NCI-H146 (cell line): ENCODE measurements around the gene ATP1A3.

ENCODE experiments used
- DNase-seq: peaks from one replicate; lab custom pipeline; 2025; lab: John Stamatoyannopoulos, UW

The ATP1A3 gene

DNA sequence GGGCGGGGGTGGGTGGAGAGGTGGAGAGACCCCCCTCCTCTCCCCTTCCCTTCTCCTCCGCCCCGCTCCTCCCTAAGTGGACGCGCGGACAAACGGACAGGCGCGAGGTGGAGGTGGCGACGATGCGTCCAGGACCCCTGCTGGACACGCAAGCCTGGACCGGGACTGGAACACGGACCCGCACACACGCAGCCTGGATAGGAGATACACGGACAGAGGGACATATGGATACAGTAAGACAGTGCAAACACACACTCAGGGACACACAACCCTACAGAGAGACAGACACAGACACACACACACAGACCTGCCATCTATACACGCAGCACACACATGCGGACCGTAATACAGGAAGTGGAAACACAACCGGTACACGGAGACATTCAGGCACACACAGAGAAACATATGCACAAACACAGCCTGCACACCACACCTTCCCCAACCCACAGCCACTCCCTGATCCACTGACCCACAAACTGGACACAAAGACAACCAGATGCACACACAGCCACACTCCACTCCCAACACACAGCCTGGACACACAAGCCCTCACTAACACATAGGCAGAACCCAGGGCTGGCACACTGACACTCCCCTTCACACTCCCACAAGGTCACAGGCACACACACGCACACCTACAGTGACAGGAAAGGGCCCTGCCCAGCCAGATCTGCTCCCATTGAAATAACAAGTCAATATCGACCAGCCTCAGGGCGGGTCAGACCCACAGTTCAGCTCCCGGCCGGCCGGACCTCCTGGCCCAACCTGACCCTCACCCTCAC lies 65.1 kb downstream of the ATP1A3 start:
- peak; percentile 29 for DNase-seq

GRCh38 chr19:41928221-41928683 lies 65.8 kb downstream of the ATP1A3 start, which contains the start of gene ERFL:
Gene ERFL, minus strand, starts transcription at chr19:41928449. Its CDS starts 15,530 bp downstream, at chr19:41912919.
- DNase-seq = peak; percentile 28

GRCh38 chr19:41927497-41928192 lies 66.4 kb downstream of the ATP1A3 start:
- no peak for DNase-seq

DNA sequence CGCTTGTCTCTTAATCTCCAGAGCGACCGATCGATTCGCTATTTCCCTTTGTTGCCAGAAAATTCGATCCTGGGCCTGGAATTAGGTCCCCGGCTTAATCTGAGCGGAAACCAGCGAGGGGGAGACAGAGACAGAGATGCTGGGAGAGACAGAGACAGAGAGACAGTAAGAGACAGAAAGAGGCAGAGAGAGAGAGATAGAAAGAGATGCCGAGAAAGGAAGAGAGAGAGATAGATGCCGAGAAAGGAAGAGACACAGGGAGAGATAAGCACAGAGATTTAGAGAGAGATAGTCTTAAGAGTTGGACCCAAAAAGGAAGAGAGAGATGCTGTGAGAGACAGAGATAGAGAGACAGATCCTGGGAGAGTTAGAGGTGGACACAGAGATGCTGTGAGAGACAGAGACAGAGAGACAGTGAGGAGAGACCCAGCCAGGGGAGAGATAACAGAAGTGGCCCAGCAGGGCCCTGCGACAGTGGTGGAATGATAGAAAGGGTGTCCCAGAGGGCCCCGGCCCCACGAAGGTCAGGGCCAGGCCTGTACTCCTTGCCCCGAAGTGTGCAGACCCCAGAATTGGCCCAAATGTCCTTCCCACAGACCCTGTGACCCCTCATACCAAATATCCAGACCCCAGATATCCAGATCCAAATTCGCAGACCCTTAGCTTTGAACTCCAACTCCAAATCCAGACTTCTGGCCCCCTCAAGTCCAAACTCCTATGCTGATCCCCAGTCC lies 67.1 kb downstream of the ATP1A3 start:
- DNase-seq = no peak

- DNase-seq = no peak
These were observed 67.8 kb downstream of the ATP1A3 start for GRCh38 chr19:41926028-41926762.

DNA sequence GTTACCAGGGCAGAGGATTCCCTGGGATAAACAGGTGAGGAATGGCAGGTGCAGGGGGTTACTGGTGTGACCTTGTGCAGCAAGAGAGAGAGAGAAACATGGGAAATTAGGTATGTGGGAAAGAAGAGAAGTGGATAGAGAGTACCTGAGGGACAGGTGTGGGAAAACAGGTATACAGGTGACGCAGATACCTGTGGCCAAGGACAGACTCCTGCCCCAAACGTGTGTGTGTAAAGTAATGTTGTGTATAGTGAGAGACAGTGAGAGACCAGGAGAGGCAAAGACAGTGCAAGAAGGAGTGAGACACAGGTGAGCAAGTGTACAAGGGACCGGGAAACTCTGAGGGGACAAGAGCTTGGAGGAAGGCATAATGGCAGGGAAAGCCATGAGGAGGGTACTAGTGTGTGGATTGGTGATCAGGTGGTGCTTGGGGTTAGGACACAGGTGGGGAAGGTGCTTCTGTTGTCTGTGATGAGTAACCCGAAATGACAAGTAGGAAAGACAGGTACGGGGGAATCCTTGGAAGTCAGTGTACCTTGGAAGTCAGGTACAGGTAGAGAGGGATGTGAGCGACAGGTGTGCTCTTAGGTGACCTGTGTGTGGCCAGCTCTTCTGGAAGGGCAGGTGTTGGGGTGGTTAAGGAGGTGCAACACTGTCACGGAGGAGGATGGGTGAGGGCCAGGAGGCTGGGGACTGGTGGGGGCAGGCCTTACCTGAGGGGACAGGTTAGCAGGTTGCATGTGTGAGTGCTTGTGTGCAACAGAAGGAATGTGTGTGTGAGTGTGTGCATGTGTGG lies 68.6 kb downstream of the ATP1A3 start:
- DNase-seq = peak; percentile 32

GRCh38 chr19:41924151-41925145 lies 69.6 kb downstream of the ATP1A3 start:
- DNase-seq = peak; percentile 52

DNA sequence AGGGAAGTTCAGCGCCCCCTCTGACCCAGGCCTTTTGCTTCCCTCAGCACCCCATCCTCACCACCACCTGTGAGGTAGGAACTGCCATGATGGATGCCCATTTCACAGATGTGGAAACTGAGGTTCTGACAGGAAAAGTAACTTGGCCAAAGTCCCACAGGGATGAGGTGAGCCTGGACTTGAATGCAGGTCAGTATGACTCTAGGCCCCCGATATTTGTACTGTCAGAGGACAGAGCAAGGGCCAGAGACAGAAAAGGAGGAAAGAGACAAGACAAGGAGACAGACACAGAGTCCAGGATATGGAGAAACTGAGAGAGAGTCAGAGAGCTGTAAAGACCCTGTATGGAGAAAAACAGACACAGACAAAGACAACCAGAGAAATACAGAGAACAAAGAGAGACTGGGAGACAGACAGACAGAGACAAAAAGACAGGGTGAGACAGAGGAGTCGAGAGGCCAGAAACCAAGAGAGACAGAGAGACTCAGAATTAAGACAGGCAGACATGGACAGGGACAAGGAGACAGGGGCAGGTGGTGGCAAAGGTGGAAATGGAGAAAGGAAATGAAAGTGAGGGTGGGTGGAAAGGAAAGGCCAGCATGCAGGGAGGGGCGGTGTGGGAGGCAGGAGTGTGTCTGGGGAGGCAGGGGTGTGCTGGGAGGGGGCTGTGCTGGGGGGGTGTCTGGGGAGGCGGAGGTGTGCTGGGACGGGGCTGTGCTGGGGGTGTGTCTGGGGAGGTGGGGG lies 70.8 kb downstream of the ATP1A3 start:
- DNase-seq = no peak

DNA sequence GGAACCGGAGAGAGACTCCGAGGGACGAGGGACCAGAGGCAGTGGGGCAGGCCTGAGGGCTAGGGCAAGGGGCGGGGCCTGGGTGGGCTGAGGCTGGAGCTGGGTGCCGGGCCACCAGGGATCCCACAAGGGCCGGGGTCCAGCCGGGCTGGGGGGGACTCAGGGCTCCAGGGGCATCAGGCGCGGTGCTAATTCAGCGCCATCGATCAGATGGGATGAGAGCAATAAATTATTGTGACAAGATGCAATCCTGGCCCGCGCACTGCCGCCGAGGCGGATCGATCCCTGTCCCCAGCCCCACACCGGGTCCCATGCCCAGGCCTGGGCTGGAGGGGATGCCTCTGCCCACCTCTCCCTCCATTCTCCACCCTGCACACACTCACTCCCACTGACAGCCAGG lies 71.4 kb downstream of the ATP1A3 start:
- DNase-seq = no peak

- DNase-seq = no peak
These were observed 72.2 kb downstream of the ATP1A3 start for GRCh38 chr19:41921577-41922576.

DNA sequence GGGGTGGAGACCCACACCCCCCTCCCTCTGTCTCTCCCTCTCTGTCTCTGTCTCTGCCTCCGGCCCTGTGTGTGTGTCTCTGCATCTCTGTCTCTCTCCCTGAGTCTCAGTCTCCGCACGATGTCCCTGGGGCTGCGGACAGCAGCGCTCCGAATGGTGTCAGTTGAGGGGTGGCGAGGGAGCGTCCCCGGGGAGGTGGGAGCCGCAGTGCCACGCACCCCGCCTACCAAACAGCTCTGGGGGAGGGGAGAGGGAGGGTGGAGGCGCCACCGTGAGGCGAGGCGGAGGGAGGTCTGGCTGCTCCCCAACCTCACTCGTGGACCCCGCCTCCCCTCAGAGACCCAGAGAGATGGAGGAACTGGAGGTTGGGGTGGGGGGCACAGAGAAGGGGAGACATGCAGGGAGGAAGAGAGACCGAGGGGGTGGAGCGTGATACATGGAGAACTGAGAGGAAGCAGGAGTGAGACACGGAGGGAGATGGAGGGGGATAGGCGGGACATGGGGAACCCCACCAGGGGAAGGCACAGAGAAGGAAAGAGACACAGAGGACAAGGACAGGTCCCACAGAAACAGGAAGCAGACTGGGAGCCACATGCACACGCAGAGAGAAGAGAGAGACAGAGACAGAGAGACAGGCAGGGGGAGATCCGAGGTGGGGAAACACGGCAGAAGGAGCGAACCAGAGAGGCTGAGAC lies 73.0 kb downstream of the ATP1A3 start:
- no peak for DNase-seq

DNA sequence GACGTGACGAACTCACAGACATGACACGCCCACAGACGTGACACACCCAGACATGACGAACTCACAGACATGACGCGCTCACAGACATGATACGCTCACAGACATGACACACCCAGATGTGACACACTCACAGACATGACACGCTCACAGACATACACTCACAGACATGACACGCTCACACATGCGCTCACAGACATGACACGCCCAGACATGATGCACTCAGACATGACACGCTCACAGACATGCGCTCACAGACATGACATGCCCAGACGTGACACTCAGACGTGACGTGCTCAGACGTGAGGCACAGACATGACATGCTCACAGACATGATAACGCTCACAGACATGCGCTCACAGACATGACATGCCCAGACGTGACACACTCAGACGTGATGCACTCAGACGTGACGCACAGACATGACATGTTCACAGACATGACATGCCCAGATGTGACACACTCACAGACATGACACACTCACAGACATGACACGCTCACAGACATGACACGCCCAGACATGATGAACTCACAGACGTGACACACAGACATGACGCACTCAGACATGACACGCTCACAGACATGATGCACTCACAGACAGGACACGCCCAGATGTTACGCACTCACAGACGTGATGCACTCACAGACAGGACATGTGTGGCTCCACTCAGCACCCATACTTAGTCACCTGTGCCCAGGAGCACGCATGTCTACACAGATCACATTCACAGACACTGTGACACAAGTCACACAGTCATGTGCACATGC lies 73.9 kb downstream of the ATP1A3 start:
- DNase-seq = no peak

DNA sequence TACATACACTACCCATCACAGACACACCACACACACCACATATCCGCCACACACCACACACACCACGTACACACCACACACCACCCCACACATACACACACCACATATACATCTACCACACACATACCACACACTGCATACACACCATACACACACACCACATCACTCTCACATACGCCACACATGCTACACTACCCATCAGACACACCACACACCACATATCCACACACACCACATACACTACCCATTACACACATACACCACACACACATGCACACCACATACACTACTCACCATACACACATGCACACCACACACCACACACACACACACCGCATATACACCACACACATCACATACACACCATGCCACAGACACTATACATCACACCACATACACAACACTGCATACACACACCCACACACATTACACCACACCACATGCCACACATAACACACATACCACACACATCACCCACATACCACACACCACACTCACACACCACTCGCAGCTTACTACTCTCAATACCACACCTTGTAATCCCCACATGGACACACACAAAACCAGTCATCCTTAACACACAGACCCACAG lies 75.3 kb downstream of the ATP1A3 start:
- no peak for DNase-seq

GRCh38 chr19:41918095-41918494 lies 75.9 kb downstream of the ATP1A3 start:
- no peak for DNase-seq

DNA sequence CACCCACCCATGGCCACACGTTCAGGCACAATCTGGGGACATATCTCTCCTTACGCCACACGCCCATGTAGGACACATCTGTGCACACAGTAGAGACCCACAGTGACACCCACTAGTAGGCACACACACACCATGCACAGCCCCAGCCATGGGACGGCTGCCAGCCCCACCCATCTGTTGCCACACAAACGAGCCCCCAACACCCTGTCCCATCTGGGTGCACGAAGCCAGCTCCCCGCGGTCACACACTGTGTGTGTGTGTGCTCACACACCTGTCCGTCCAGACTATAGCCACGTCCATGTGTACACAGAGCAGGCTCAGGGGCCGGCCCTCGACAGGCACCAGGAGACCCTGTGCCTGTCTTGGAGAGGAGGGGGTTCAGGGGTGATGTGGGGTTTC lies 76.4 kb downstream of the ATP1A3 start:
- DNase-seq = no peak
